Breast epithelium (tissue), 3 donors: ENCODE results near the gene SLC39A3.

Experiments
- CTCF ChIP-seq, 3 donors: fragments of 450-650 bp; IDR thresholded peaks; one replicate each; pipeline ENCODE4 v1.5.1; 2016 to 2017; ENCODE audit warnings: antibody characterized with exemption in 3 of 3, mild to moderate bottlenecking in 3 of 3, moderate library complexity in 3 of 3
- POLR2AphosphoS5 ChIP-seq, 3 donors: sonication (generic); formaldehyde crosslinking; IDR thresholded peaks; one replicate each; pipeline ENCODE4 v1.6.1; 2017; ENCODE audit warnings: antibody characterized with exemption in 3 of 3

GRCh38 chr19:2761309-2761677 is 21.5 kb upstream of the SLC39A3 start:
- TF ChIP-seq CTCF (IDR thresholded peaks at IDR 0.05): no peak
- TF ChIP-seq POLR2AphosphoS5 (IDR thresholded peaks at IDR 0.05): no peak
